Smooth muscle cell (in vitro differentiated cells): ENCODE data around the gene HOXA4. TPM values are rescaled to one million over a fixed set of nuclear protein-coding genes. Genes with fewer than 3 reads are reported as not detected.
A peak's percentile ranks its signal among the peaks of the same experiment; 100 is the strongest.

Experiments used
- DNase-seq: peaks from one replicate; lab custom pipeline; 2025; ENCODE audit not compliant: unreplicated experiment; lab: John Stamatoyannopoulos, UW
- H2AFZ ChIP-seq: fragments of 200-600 bp; sonication (generic); 2 replicates; pipeline ENCODE4 v1.6.0; 2016; ENCODE audit warnings: antibody characterized with exemption, low read depth, mild to moderate bottlenecking
- H3F3A ChIP-seq: fragments of 200-600 bp; sonication (generic); 2 replicates; pipeline ENCODE4 v1.6.0; 2017; ENCODE audit warnings: antibody characterized with exemption, low read depth
- H3K27ac ChIP-seq: fragments of 200-600 bp; sonication (generic); 2 replicates; pipeline ENCODE4 v1.5.1; 2016; ENCODE audit warnings: low read depth, mild to moderate bottlenecking
- H3K27me3 ChIP-seq: fragments of 200-600 bp; sonication (generic); 2 replicates; pipeline ENCODE4 v1.6.1; 2016; ENCODE audit warnings: low read depth, mild to moderate bottlenecking
- H3K36me3 ChIP-seq: fragments of 200-600 bp; sonication (generic); 2 replicates; pipeline ENCODE4 v1.5.1; 2016; ENCODE audit warnings: low read depth
- H3K4me1 ChIP-seq: fragments of 200-600 bp; sonication (generic); 2 replicates; pipeline ENCODE4 v1.5.1; 2016; ENCODE audit warnings: low read depth
- H3K4me2 ChIP-seq: fragments of 200-600 bp; sonication (generic); 2 replicates; pipeline ENCODE4 v1.6.0; 2016; ENCODE audit warnings: mild to moderate bottlenecking
- H3K4me3 ChIP-seq: fragments of 200-600 bp; sonication (generic); 2 replicates; pipeline ENCODE4 v1.5.1; 2016; ENCODE audit warnings: mild to moderate bottlenecking
- H3K79me2 ChIP-seq: fragments of 200-600 bp; sonication (generic); 2 replicates; pipeline ENCODE4 v1.6.0; 2016; ENCODE audit warnings: low read depth, mild to moderate bottlenecking
- H3K9ac ChIP-seq: fragments of 200-600 bp; sonication (generic); 2 replicates; pipeline ENCODE4 v1.6.0; 2016; ENCODE audit warnings: low read depth
- H3K9me3 ChIP-seq: fragments of 200-600 bp; sonication (generic); replicated peaks from 2 replicates; pipeline ENCODE4 v1.5.1; 2016; ENCODE audit warnings: low read depth
- H4K20me1 ChIP-seq: fragments of 200-600 bp; sonication (generic); 2 replicates; pipeline ENCODE4 v1.6.0; 2016; ENCODE audit warnings: low read depth
- WGBS: methylation state at CpG from one replicate; pipeline ENCODE4 v1.1.7; 2016; ENCODE audit warnings: low lambda C conversion rate; 5-methylcytosine and 5-hydroxymethylcytosine counted together
- polyA plus RNA-seq: library from polyadenylated mRNA; unstranded; fragments of >200 nt; fragmentation: Nextera tagmentation; extraction: Ambion mirVana; gene quantifications from 2 replicates; pipeline ENCODE4 v1.2.1, GENCODE V29; 2016
- total RNA-seq: library from RNA; depleted of rRNA; stranded (reverse); fragments of >200 nt; gene quantifications from 2 replicates; pipeline ENCODE4 v1.2.3, GENCODE V29; 2014
- TF ChIP-seq, protein P1 (sequence below): fragments of 200-600 bp; sonication (generic); IDR thresholded peaks from 2 replicates; pipeline ENCODE4 v1.5.1; 2017; ENCODE audit warnings: borderline replicate concordance, mild to moderate bottlenecking, antibody characterized with exemption; ENCODE audit not compliant: insufficient read depth, poor library complexity, severe bottlenecking

HOXA4 gene
- total and polyA plus RNA-seq, 2 experiments from 2014 or later, result 0.22 TPM; not detected in 1

DNA sequence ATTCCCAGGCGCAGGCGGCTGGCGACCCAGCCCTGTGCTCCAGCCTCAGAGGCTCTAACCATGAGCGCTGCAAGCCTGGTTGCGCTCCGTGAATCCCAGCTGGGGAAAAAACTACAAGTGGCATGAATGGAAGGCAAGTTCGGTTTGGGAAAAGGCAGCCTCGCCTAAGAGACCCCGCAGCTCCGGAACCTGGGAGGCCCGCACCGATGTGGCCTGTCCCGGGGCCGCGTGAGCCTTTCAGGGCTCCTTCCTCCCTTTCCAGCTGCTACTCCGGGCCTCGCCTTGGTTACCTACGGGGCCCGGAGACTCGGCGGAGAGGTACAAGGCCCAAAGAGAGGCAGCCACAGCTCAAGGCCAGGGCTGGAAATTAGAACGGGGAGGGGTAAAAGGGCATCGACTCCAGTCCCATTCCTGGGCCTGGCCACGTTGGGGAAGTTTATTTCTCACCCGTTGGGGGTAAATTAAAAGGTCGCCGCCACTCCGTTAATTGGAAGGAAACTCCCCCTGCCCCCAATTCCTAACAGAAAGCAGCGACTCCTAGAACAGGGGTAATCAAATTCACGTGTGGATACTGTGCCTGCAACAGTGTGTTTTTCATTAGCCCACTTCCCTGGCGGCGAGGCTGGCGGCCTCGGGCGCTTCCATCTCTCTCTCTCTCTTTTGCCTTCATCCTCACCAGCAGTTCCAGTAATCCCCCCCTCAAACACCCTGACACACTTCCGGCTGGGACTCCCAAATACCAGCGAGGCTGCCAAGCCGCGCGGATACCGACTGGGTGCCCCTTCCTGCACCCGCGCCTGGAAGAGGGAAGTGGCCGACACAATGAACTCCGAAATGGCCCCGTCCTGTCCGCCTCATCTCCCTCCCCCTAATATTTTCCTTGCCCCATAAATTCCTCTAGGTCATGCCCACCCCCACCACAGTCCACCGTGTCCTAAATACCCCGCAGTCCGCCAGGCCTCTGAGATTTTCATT is 36.3 kb upstream of the HOXA4 start:
- H4K20me1 ChIP-seq, result peaks cover 18% of the 10 kb centered on the region
- peak overlapping the region; percentile 95 for H3K27ac ChIP-seq
- H3K9ac ChIP-seq, result peak overlapping the region; percentile 88
- no peaks in the 10 kb centered on the region for H3K36me3 ChIP-seq
- TF ChIP-seq, protein P1, sequence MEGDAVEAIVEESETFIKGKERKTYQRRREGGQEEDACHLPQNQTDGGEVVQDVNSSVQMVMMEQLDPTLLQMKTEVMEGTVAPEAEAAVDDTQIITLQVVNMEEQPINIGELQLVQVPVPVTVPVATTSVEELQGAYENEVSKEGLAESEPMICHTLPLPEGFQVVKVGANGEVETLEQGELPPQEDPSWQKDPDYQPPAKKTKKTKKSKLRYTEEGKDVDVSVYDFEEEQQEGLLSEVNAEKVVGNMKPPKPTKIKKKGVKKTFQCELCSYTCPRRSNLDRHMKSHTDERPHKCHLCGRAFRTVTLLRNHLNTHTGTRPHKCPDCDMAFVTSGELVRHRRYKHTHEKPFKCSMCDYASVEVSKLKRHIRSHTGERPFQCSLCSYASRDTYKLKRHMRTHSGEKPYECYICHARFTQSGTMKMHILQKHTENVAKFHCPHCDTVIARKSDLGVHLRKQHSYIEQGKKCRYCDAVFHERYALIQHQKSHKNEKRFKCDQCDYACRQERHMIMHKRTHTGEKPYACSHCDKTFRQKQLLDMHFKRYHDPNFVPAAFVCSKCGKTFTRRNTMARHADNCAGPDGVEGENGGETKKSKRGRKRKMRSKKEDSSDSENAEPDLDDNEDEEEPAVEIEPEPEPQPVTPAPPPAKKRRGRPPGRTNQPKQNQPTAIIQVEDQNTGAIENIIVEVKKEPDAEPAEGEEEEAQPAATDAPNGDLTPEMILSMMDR, result no peak
- H3K4me1 ChIP-seq, result no peaks in the 10 kb centered on the region
- WGBS, result 8% methylated on average over 50 of the region's 50 CpGs
- H3K4me3 ChIP-seq, result peak overlapping the region; percentile 67
- peaks cover 7% of the 10 kb centered on the region for H3F3A ChIP-seq
- H3K4me2 ChIP-seq, result peak overlapping the region; percentile 89
- H3K9me3 ChIP-seq, result no peaks in the 10 kb centered on the region
- peaks cover 100% of the 10 kb centered on the region for H3K79me2 ChIP-seq
- peaks cover 53% of the 10 kb centered on the region for H3K27me3 ChIP-seq
- no peak for DNase-seq
- H2AFZ ChIP-seq, result no peak overlapping the region

- WGBS, result 10% methylated on average over 46 of the region's 46 CpGs
- no peaks in the 10 kb centered on the region for H3K9me3 ChIP-seq
- H3K9ac ChIP-seq, result peak overlapping the region; percentile 88
- H3K4me2 ChIP-seq, result peak overlapping the region; percentile 89
- no peaks in the 10 kb centered on the region for H3K36me3 ChIP-seq
- peaks cover 45% of the 10 kb centered on the region for H3K27me3 ChIP-seq
- H3K4me3 ChIP-seq, result peak overlapping the region; percentile 67
- no peak for DNase-seq
- peaks cover 7% of the 10 kb centered on the region for H3F3A ChIP-seq
- no peaks in the 10 kb centered on the region for H3K4me1 ChIP-seq
- H2AFZ ChIP-seq, result peak overlapping the region; percentile 76
- H3K27ac ChIP-seq, result peak overlapping the region; percentile 95
- TF ChIP-seq, protein P1, result no peak
- peaks cover 11% of the 10 kb centered on the region for H4K20me1 ChIP-seq
- H3K79me2 ChIP-seq, result peaks cover 93% of the 10 kb centered on the region
Observed at GRCh38 chr7:27165996-27166530, 35.5 kb upstream of the HOXA4 start.

- H3K9ac ChIP-seq, result peak within 1 kb of the TSS; percentile 88
- H3K79me2 ChIP-seq, result peaks cover 86% of the 10 kb centered on the region
- peak within 1 kb of the TSS; percentile 67 for H3K4me3 ChIP-seq
- H3K9me3 ChIP-seq, result no peaks in the 10 kb centered on the region
- H3K4me1 ChIP-seq, result peaks cover 2% of the 10 kb centered on the region
- H3K36me3 ChIP-seq, result no peaks in the 10 kb centered on the region
- TF ChIP-seq, protein P1, result no peak
- peaks cover 7% of the 10 kb centered on the region for H3F3A ChIP-seq
- H3K27me3 ChIP-seq, result peaks cover 40% of the 10 kb centered on the region
- H2AFZ ChIP-seq, result peak within 1 kb of the TSS; percentile 76
- peaks cover 6% of the 10 kb centered on the region for H4K20me1 ChIP-seq
- peak within 1 kb of the TSS; percentile 89 for H3K4me2 ChIP-seq
- WGBS, result 17% methylated on average over 79 of the region's 82 CpGs
- DNase-seq, result no peak
- H3K27ac ChIP-seq, result peak within 1 kb of the TSS; percentile 95
Observed at GRCh38 chr7:27165089-27165995, 34.8 kb upstream of the HOXA4 start, which contains the start of gene HOXA9. Gene HOXA9 (minus strand): TSS chr7:27165537. CDS start chr7:27165457, 80 bp downstream.
